Chondrocyte (in vitro differentiated cells): ENCODE measurements around the gene TRIM17. TPM values are rescaled to one million over a fixed set of nuclear protein-coding genes. Genes with fewer than 3 reads are reported as not detected.

Experiments used
- DNase-seq: peaks from one replicate; pipeline ENCODE4 v3.0.0; 2021; ENCODE audit warnings: mixed read lengths, low spot score
- H3K27ac Mint-ChIP-seq: one replicate; pipeline ENCODE4 v1.8.0; 2021; ENCODE audit warnings: mild to moderate bottlenecking, moderate library complexity, mixed read lengths; ENCODE audit not compliant: unreplicated experiment
- H3K27me3 Mint-ChIP-seq: 2 replicates; pipeline ENCODE4 v1.8.0; 2021; ENCODE audit warnings: low read depth, mixed read lengths
- H3K36me3 Mint-ChIP-seq: 2 replicates; pipeline ENCODE4 v1.8.0; 2021; ENCODE audit warnings: low read depth, mixed read lengths
- H3K4me1 Mint-ChIP-seq: 2 replicates; pipeline ENCODE4 v1.8.0; 2021; ENCODE audit warnings: low read depth, mild to moderate bottlenecking, mixed read lengths
- H3K4me3 Mint-ChIP-seq: one replicate; pipeline ENCODE4 v1.8.0; 2021; ENCODE audit warnings: mild to moderate bottlenecking, moderate library complexity, mixed read lengths; ENCODE audit not compliant: unreplicated experiment
- H3K9me3 Mint-ChIP-seq: 2 replicates; pipeline ENCODE4 v1.8.0; 2021; ENCODE audit warnings: low read depth, mixed read lengths
- CTCF ChIP-seq: fragments of 200-600 bp; sonication (generic); IDR thresholded peaks from 2 replicates; pipeline ENCODE4 v1.5.0; 2021; ENCODE audit warnings: antibody characterized with exemption, mild to moderate bottlenecking, moderate library complexity
- total RNA-seq: library from RNA; stranded (reverse); gene quantifications from 3 replicates; pipeline ENCODE4 v1.2.1, GENCODE V29; 2021

Gene TRIM17
- total RNA-seq, 1 donor from 2014 or later, result 0.35 TPM

GRCh38 chr1:228375578-228376261, 40.9 kb downstream of the TRIM17 start:
- Mint-ChIP-seq H3K9me3 (no peaks in the 10 kb centered on the region), H3K4me3 (no peak overlapping the region), H3K4me1 (peaks cover 8% of the 10 kb centered on the region), H3K27ac (no peak overlapping the region), H3K36me3 (no peaks in the 10 kb centered on the region), H3K27me3 (no peaks in the 10 kb centered on the region)
- no peak for TF ChIP-seq CTCF
- DNase-seq, result peak; percentile 84

GRCh38 chr1:228374711-228375577, 41.7 kb downstream of the TRIM17 start:
- H3K4me3 Mint-ChIP-seq, result no peak overlapping the region
- TF ChIP-seq CTCF, result no peak
- peaks cover 8% of the 10 kb centered on the region for H3K4me1 Mint-ChIP-seq
- no peak overlapping the region for H3K27ac Mint-ChIP-seq
- no peaks in the 10 kb centered on the region for H3K9me3 Mint-ChIP-seq
- DNase-seq, result peak; percentile 88
- no peaks in the 10 kb centered on the region for H3K36me3 Mint-ChIP-seq
- no peaks in the 10 kb centered on the region for H3K27me3 Mint-ChIP-seq

DNA sequence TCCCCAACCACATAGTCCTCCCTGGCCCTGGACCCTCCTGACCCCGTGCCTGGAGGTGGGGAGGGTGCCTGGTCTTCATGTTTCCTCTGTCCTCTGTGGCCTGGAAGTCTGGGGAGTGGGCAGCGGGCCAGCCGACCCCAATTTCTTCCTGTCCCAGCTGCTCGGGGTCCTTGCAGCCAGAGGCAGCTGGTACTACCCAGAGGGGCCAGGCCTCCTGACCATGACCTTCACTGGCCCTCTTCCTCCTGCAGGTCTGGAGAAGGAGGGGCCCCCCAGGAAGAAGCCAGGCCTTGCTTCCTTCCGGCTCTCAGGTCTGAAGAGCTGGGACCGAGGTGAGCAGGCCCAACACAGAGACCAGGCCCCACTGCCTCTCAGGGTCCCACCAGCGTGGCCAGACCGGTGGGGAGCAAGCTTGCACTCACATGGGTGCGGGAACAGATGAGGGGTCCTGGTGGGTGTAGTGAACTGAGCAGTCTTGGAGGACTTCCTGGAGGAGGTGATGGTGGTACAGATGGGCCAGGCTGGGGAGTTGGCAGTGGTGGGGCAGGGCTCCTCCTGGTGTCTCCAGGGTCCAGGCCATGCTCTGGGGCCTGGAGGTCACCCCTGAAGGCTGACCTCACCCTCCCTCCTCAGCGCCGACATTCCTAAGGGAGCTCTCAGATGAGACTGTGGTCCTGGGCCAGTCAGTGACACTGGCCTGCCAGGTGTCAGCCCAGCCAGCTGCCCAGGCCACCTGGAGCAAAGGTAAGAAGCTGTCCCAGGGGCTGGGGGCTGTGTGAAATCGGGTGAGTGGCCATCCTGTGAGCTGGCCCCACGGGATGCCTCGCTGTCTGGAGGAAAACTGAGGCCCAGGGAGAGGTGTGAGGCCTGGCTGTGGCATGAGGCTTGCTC, 42.7 kb downstream of the TRIM17 start:
- Mint-ChIP-seq H3K4me1 (peaks cover 4% of the 10 kb centered on the region), H3K27ac (no peak overlapping the region), H3K9me3 (no peaks in the 10 kb centered on the region), H3K27me3 (no peaks in the 10 kb centered on the region), H3K36me3 (no peaks in the 10 kb centered on the region), H3K4me3 (no peak overlapping the region)
- peak; percentile 77 for DNase-seq
- TF ChIP-seq CTCF, result no peak

DNA sequence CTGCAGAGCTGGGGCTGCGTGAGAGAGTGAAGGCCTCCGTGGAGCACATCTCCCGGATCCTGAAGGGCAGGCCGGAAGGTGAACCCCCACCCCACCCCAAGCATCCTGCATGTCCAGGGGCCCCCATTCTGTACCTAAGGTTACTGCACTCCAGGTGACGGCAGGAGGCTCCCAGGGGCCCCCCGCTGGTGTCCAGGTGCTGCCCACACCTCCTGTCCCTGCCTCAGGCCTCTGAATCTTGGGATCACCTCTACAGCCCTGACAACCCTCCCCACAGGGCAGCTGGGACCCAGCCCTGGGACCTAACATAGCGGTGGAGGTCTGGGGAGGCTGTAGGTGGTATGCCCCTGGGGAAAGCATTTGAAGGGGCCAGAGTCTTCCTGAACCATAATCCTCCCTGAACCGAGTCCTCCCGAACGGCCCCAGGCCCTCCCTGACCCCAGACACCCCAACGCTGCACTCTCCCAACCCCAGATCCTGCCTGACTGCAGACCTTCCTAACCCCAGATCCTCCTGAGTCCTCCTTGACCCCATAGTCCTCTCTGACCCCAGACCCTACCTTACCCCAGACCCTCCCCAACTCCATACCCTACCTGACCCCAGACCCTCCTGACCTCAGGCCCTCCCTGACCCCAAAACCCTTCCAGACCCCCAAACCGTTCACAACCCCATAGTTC, 43.5 kb downstream of the TRIM17 start:
- H3K36me3 Mint-ChIP-seq, result no peaks in the 10 kb centered on the region
- no peaks in the 10 kb centered on the region for H3K4me1 Mint-ChIP-seq
- no peaks in the 10 kb centered on the region for H3K9me3 Mint-ChIP-seq
- peak; percentile 47 for DNase-seq
- no peak for TF ChIP-seq CTCF
- no peak overlapping the region for H3K4me3 Mint-ChIP-seq
- no peaks in the 10 kb centered on the region for H3K27me3 Mint-ChIP-seq
- no peak overlapping the region for H3K27ac Mint-ChIP-seq
